NCI-H1092 treated with DMSO at 0.1 percent for 48 hours (cell line): ENCODE results near the gene CADPS2.

Source experiments
- DNase-seq: peaks from one replicate; lab custom pipeline; 2025; lab: John Stamatoyannopoulos, UW

The CADPS2 gene

GRCh38 chr7:122886357-122887081 lies at the start of gene CADPS2:
Gene CADPS2 (minus strand): TSS chr7:122886460. CDS start chr7:122886337, 123 bp downstream.
- peak; percentile 98 for DNase-seq

- DNase-seq: no peak
These were observed 49.4 kb upstream of the CADPS2 start for GRCh38 chr7:122935620-122936019.

GRCh38 chr7:122919643-122920181 lies 33.5 kb upstream of the CADPS2 start:
- no peak for DNase-seq

DNA sequence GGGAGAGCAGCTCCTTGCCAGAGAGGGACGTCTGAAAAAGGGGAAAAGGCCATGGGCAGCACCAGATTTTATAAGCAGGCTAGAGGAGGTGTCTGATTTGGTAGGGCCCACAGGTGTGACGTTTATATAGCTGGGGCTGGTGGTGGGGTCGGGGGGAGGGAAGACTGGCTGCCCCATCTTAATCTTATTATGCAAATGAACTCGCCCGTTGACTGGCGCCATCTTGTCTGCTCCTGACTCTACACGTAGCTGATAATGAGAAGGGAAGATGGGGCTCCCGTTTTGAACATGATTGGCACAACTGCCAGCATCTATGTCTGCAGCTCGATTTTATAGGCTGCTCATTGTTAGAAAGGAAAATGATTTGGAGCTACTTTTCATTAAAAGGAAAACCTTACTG lies 28.6 kb upstream of the CADPS2 start:
- no peak for DNase-seq

DNA sequence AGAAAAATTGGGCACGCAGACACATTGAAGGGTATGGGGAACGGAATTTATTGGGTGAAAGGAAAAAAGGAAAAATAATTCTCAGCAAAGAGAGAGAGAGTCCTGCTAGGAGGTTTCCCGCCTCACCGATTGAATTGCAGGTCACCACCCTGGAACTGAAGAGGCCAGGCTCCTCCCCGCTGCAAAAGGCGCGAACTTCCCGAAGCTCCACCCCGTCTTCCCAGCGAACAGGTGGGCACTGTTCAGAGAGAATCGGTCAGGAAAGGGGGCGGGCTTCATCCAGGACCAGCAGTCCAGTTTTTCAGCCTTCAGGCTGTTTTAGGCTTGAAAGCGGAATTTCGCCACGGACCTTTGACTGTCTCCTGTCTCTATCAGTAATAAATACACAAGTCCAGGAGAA lies 27.3 kb upstream of the CADPS2 start:
- no peak for DNase-seq

DNA sequence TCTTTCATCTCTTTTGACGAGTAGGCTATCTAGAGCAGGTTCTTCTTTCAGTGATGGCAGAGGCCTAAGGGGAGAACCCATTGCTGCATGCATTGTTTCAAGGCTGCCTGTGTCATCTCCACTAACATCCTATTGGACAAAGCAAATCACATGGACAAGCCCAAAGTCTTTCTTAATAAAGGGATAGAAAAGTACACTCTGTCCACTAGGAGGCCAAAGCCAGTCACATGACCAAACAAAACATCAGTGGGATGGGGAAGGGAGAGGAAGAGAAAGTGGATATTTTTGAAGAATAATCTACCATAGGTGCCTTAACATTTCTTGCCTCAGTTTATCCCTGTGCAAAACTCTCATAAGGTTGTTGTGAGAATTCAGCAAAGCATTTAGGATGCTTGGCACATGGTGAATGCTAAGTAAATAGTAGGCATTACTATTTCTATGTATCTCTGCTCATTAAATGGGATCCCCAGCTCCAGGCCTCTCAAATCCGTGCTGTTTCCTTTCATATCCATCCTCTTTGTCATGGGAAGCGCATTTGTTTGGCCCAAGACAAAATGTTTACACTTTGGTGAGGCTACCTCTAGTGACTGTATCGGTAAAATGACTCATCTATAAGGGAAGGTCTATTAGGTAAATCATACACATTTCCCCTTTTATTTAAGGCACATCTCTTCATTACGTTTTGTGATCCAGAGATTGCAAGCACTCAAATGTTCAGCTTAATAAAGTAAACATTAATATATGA lies 16.7 kb upstream of the CADPS2 start:
- DNase-seq: no peak

GRCh38 chr7:122901250-122901649 lies 15.0 kb upstream of the CADPS2 start:
- DNase-seq: no peak

GRCh38 chr7:122896509-122896908 lies 10.2 kb upstream of the CADPS2 start:
- DNase-seq: peak; percentile 49

- DNase-seq: no peak
These were observed 7.2 kb upstream of the CADPS2 start for GRCh38 chr7:122893486-122893885.

- no peak for DNase-seq
These were observed 2.9 kb upstream of the CADPS2 start for GRCh38 chr7:122889116-122889515.

GRCh38 chr7:122887848-122888247 lies 1.6 kb upstream of the CADPS2 start:
- no peak for DNase-seq

DNA sequence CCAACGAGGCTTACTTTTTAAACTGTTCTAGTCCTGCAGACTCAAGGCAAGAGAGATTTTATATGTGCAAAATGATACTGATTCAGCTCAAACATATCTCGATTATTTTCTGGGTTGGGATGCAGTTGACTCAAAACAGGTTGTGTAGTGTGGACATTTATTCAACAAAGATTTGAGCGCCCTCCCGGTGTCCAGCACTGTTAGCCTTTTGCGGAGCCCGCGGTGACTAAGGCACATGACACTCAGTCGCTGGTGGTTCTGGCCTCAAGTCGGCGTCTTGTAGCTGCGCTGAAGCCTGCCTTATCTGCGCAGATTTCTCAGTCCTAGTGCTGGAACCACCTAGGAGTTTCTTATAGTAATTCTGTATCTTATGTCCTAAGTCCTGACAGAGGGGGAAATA lies 938 bp upstream of the CADPS2 start:
- DNase-seq: peak; percentile 80

GRCh38 chr7:122885583-122886356 lies 490 bp downstream of the CADPS2 start:
- DNase-seq: peak; percentile 58

DNA sequence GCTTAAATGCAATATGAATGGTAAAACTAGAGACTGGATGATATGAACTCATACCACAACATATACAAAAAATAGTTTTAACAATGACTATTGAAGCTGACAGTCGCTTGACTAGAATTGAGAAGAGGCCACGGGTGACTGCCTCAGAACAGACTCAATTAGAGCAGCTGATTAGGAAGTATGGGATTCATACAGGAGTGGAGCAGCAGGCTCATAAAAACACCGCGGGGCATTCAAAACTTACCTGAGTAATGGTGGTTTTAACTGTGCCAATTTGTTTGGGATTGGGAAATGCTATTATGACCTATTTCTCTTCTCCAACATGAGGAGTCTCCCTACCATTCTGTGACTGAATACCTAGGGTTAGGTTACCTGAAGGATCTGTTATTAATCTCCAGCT lies 2.1 kb downstream of the CADPS2 start:
- peak; percentile 98 for DNase-seq

GRCh38 chr7:122883049-122883680 lies 3.1 kb downstream of the CADPS2 start:
- DNase-seq: peak; percentile 85

- DNase-seq: peak; percentile 29
These were observed 4.9 kb downstream of the CADPS2 start for GRCh38 chr7:122881324-122881723.

DNA sequence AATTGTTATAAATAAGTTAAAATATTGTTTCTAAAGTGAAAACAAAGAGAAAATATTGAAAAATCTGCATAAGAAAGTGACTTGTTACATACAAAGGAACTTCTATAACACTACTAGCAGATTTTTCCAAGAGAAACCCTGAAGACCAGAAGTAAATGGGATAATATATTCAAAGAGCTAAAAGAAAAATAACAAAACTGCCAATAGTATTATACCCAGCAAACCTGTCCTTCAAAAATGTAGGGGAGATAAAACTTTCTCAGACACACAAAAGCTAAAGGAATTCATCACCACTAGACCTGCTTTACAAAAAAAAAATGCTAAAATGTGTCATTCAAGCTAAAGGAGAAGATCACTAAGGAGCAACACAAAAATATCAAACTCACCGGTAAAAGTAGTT lies 17.0 kb downstream of the CADPS2 start:
- no peak for DNase-seq

DNA sequence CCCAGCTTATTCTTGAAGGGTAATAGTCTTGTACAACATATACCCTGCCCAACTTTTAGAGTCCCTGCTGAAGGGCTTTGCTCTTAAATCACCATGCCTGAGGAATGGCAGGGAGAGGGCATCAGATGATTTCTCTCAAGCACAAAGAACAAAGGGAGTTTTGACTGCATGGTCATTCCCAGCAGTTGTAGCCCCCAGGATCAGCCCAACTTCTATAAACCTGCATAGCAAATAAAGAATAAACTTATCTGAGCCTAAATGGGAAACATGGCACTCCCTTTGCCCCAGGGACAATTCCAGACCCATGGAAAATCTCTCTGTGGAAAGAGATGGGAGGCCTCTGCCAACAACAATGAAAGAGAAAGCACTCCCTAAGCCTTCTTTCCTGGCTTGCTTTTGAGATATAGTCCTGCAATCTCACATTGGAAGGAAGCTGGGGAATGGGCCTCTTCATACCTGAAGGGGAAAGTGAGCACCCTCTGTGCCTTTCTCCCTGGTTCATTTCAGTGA lies 18.7 kb downstream of the CADPS2 start:
- DNase-seq: no peak

DNA sequence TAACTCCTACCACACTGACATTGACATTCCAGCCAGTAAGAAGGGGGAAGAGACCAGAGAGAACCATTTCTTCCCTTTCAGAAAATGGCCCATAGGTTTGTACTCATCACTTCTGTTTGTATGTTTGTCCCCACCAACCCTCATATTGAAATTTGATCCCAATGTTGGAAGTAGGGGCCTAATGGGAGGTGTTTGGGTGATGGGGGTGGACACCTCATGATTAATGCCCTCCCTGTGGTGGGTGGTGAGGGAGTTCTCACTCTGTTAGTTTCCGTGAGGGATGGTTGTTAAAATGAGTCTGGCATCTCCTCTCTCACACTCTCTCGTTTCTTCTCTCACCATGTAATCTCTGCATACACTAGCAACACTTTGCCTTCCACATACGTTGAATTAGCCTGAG lies 21.4 kb downstream of the CADPS2 start:
- no peak for DNase-seq

DNA sequence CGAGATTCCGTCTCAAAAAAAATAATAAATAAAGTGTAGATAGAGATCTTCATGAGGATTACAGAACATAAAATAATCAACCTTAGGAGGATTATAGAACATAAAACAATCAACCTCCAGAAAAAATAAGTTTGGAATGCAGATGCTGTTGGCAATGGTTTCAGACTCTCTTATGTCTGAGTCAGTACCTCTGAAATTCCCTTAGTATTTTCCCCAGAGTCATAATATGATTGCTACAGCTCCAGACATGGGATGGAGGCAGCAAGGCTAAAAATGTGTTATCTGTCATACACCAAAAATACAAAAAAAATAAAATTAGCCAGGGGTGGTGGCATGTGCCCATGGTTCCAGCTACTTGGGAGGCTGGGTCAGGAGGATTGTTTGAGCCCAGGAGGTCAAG lies 22.2 kb downstream of the CADPS2 start:
- no peak for DNase-seq

- DNase-seq: peak; percentile 54
These were observed 27.9 kb downstream of the CADPS2 start for GRCh38 chr7:122858320-122858719.

GRCh38 chr7:122850528-122850927 lies 35.7 kb downstream of the CADPS2 start:
- no peak for DNase-seq
